ENCODE measurements around the gene CACNA1F.

Gene CACNA1F

GRCh38 chrX:49246541-49246940, 13.4 kb upstream of the CACNA1F start:
- H4K20me1 ChIP-seq (ENCODE audit: insufficient read depth, low read length, poor library complexity, severe bottlenecking): no peaks in the 10 kb centered on the region

GRCh38 chrX:49244207-49244606, 11.1 kb upstream of the CACNA1F start:
- no peaks in the 10 kb centered on the region for H3F3A ChIP-seq (ENCODE audit: low read depth)
- H3K79me2 ChIP-seq (ENCODE audit: insufficient read depth, low read length): no peaks in the 10 kb centered on the region
- no peaks in the 10 kb centered on the region for H3K27me3 ChIP-seq (ENCODE audit: insufficient read depth, low read length, poor library complexity, severe bottlenecking)
- H3K9me3 ChIP-seq (ENCODE audit: insufficient read depth, low read depth, low read length): no peaks in the 10 kb centered on the region
- no peaks in the 10 kb centered on the region for H3K4me1 ChIP-seq (ENCODE audit: insufficient read depth, low read length, poor library complexity, severe bottlenecking)
- no peak overlapping the region for H3K4me3 ChIP-seq (ENCODE audit: low read length, poor library complexity, severe bottlenecking)
- no peaks in the 10 kb centered on the region for H3K9me2 ChIP-seq (replicated peaks; ENCODE audit: low read depth, low read length)
- H2AFZ ChIP-seq (ENCODE audit: low read length): no peak overlapping the region
- H3K4me2 ChIP-seq (ENCODE audit: low read depth, low read length, poor library complexity, severe bottlenecking): no peak overlapping the region
- TF ChIP-seq CTCF (conservative IDR thresholded peaks at IDR 0.05; ENCODE audit: low read length): no peak
- no peak for TF ChIP-seq EZH2phosphoT487 (IDR thresholded peaks at IDR 0.05; ENCODE audit: borderline replicate concordance)
- H4K20me1 ChIP-seq (ENCODE audit: insufficient read depth, low read length, poor library complexity, severe bottlenecking): no peaks in the 10 kb centered on the region
- no peaks in the 10 kb centered on the region for H3K36me3 ChIP-seq (ENCODE audit: insufficient read depth, low read length)
- H3K9ac ChIP-seq (ENCODE audit: low read depth, low read length, poor library complexity, severe bottlenecking): no peak overlapping the region

More at GRCh38 chrX:49246541-49246940, 13.4 kb upstream of the CACNA1F start:
- H3K4me3 ChIP-seq (ENCODE audit: low read length, poor library complexity, severe bottlenecking): no peak overlapping the region
- no peaks in the 10 kb centered on the region for H3K27me3 ChIP-seq (ENCODE audit: insufficient read depth, low read length, poor library complexity, severe bottlenecking)
- no peaks in the 10 kb centered on the region for H3K79me2 ChIP-seq (ENCODE audit: insufficient read depth, low read length)
- no peaks in the 10 kb centered on the region for H3K9me2 ChIP-seq (replicated peaks; ENCODE audit: low read depth, low read length)
- H3F3A ChIP-seq (ENCODE audit: low read depth): no peaks in the 10 kb centered on the region
- no peak overlapping the region for H3K4me2 ChIP-seq (ENCODE audit: low read depth, low read length, poor library complexity, severe bottlenecking)
- no peaks in the 10 kb centered on the region for H3K4me1 ChIP-seq (ENCODE audit: insufficient read depth, low read length, poor library complexity, severe bottlenecking)
- no peaks in the 10 kb centered on the region for H3K36me3 ChIP-seq (ENCODE audit: insufficient read depth, low read length)
- no peak for TF ChIP-seq EZH2phosphoT487 (IDR thresholded peaks at IDR 0.05; ENCODE audit: borderline replicate concordance)
- no peak for TF ChIP-seq CTCF (conservative IDR thresholded peaks at IDR 0.05; ENCODE audit: low read length)
- no peak overlapping the region for H3K9ac ChIP-seq (ENCODE audit: low read depth, low read length, poor library complexity, severe bottlenecking)
- H3K9me3 ChIP-seq (ENCODE audit: insufficient read depth, low read depth, low read length): no peaks in the 10 kb centered on the region
- H2AFZ ChIP-seq (ENCODE audit: low read length): no peak overlapping the region

GRCh38 chrX:49243166-49243565, 10.0 kb upstream of the CACNA1F start:
- Histone ChIP-seq H3K9me2 (replicated peaks; ENCODE audit: low read depth, low read length) (no peaks in the 10 kb centered on the region), H3K36me3 (ENCODE audit: insufficient read depth, low read length) (no peaks in the 10 kb centered on the region), H2AFZ (ENCODE audit: low read length) (no peak overlapping the region), H3K27me3 (ENCODE audit: insufficient read depth, low read length, poor library complexity, severe bottlenecking) (no peaks in the 10 kb centered on the region), H4K20me1 (ENCODE audit: insufficient read depth, low read length, poor library complexity, severe bottlenecking) (no peaks in the 10 kb centered on the region), H3F3A (ENCODE audit: low read depth) (no peaks in the 10 kb centered on the region), H3K9ac (ENCODE audit: low read depth, low read length, poor library complexity, severe bottlenecking) (no peak overlapping the region), H3K4me3 (ENCODE audit: low read length, poor library complexity, severe bottlenecking) (no peak overlapping the region), H3K9me3 (ENCODE audit: insufficient read depth, low read depth, low read length) (no peaks in the 10 kb centered on the region), H3K4me2 (ENCODE audit: low read depth, low read length, poor library complexity, severe bottlenecking) (no peak overlapping the region), H3K79me2 (ENCODE audit: insufficient read depth, low read length) (no peaks in the 10 kb centered on the region), H3K4me1 (ENCODE audit: insufficient read depth, low read length, poor library complexity, severe bottlenecking) (no peaks in the 10 kb centered on the region)
- TF ChIP-seq CTCF (conservative IDR thresholded peaks at IDR 0.05; ENCODE audit: low read length): no peak
- TF ChIP-seq EZH2phosphoT487 (IDR thresholded peaks at IDR 0.05; ENCODE audit: borderline replicate concordance): no peak
